Naive thymus-derived CD8-positive, alpha-beta T cell (primary cell): ENCODE data around the gene BTN3A1. TPM values are rescaled to one million over a fixed set of nuclear protein-coding genes. Genes with fewer than 3 reads are reported as not detected.

ENCODE experiments used
- ATAC-seq, 2 donors: fragments of 150-1000 bp; cut with Tn5 transposase in 1 of 2; sonication (Bioruptor Pico), chemical (Tn5 transposase) in 1 of 2; 1 replicate in 1 of 2; 2 replicates in 1 of 2; pipeline ENCODE4 v1.10.0; 2021; ENCODE audit warnings: mild to moderate bottlenecking in 2 of 2, moderate library complexity in 2 of 2
- POLR2A ChIA-PET: fragments of 350-600 bp; sonication (Branson Sonifier 250); formaldehyde crosslinking; loops from one replicate; lab custom pipeline; 2021; ENCODE audit warnings: antibody characterized with exemption; lab: Charles Lee
- DNase-seq, 10 donors: peaks; one replicate each; pipeline versions ENCODE4 v3.0.0 to v3.0.0-alpha.2; 2020 to 2022
- H3K27ac Mint-ChIP-seq, 10 donors: one replicate each; pipeline ENCODE4 v1.8.0; 2020 to 2022; ENCODE audit warnings: mild to moderate bottlenecking in 10 of 10, mixed read lengths in 10 of 10, moderate library complexity in 4 of 10, inconsistent platforms in 1 of 10
- H3K27me3 Mint-ChIP-seq, 5 donors: one replicate each; pipeline ENCODE4 v1.8.0; 2021 to 2022; ENCODE audit warnings: mixed read lengths in 5 of 5
- H3K36me3 Mint-ChIP-seq, 3 donors: one replicate each; pipeline ENCODE4 v1.8.0; 2020 to 2022; ENCODE audit warnings: mixed read lengths in 3 of 3, mild to moderate bottlenecking in 2 of 3, inconsistent platforms in 1 of 3
- H3K4me1 Mint-ChIP-seq, 4 donors: one replicate each; pipeline ENCODE4 v1.8.0; 2021 to 2022; ENCODE audit warnings: mixed read lengths in 4 of 4
- H3K4me3 Mint-ChIP-seq, 10 donors: one replicate each; pipeline ENCODE4 v1.8.0; 2020 to 2022; ENCODE audit warnings: mild to moderate bottlenecking in 10 of 10, mixed read lengths in 10 of 10, moderate library complexity in 6 of 10, inconsistent platforms in 1 of 10
- H3K9me3 Mint-ChIP-seq, 9 donors: one replicate each; pipeline ENCODE4 v1.8.0; 2020 to 2022; ENCODE audit warnings: mixed read lengths in 9 of 9, mild to moderate bottlenecking in 3 of 9, inconsistent platforms in 1 of 9, moderate library complexity in 1 of 9
- polyA plus RNA-seq, 3 donors: library from polyadenylated mRNA; unstranded; fragments of 300-500 nt; fragmentation: Illumina TruSeq; gene quantifications; one replicate each; pipeline ENCODE4 v1.2.3, GENCODE V29; 2021
- total RNA-seq, 8 experiments: library from RNA in 2 of 8; stranded (reverse) in 2 of 8; gene quantifications; one replicate each; pipeline ENCODE4 v1.2.3 and lab custom pipeline; 2021 to 2026

The BTN3A1 gene
- total and polyA plus RNA-seq, 5 experiments from 2014 or later, result 39.8 to 250 (median 63.0) TPM

GRCh38 chr6:26400626-26401025 lies 1.4 kb upstream of the BTN3A1 start:
- no peaks in the 10 kb centered on the region for H3K27me3 Mint-ChIP-seq
- H3K4me1 Mint-ChIP-seq, result peaks cover 21 to 47% (median 40%) of the 10 kb centered on the region in 4 donors
- H3K36me3 Mint-ChIP-seq, result peaks cover 9 to 12% (median 10%) of the 10 kb centered on the region in 3 donors
- ATAC-seq, result no peak
- H3K27ac Mint-ChIP-seq, result peak overlapping the region; percentile 78 to 100 (median 99)
- no peaks in the 10 kb centered on the region for H3K9me3 Mint-ChIP-seq
- DNase-seq, result no peak
- POLR2A ChIA-PET, result interaction anchor here (1.4 kb wide), 1 partner anchor 137 kb away, joined by 4 read pairs; no protein-coding TSS in a partner anchor
- H3K4me3 Mint-ChIP-seq, result peak overlapping the region; percentile 51 to 100 (median 98)

- H3K27ac Mint-ChIP-seq, result peak overlapping the region; percentile 98 to 100 (median 99)
- no peak for DNase-seq
- H3K4me3 Mint-ChIP-seq, result peak overlapping the region; percentile 93 to 100 (median 98)
- POLR2A ChIA-PET, result interaction anchor here (1.0 to 1.4 kb wide), 2 partner anchors 73 to 136 kb away, joined by 4 read pairs; no protein-coding TSS in a partner anchor
- H3K27me3 Mint-ChIP-seq, result no peaks in the 10 kb centered on the region
- peaks cover 23 to 53% (median 46%) of the 10 kb centered on the region in 4 donors for H3K4me1 Mint-ChIP-seq
- ATAC-seq, result peak; percentile 26 to 29
- H3K36me3 Mint-ChIP-seq, result peaks cover 9 to 21% (median 12%) of the 10 kb centered on the region in 3 donors
- no peaks in the 10 kb centered on the region for H3K9me3 Mint-ChIP-seq
Observed at GRCh38 chr6:26401389-26401986, 587 bp upstream of the BTN3A1 start.

GRCh38 chr6:26403893-26404292 lies 1.8 kb downstream of the BTN3A1 start:
- peaks cover 38 to 74% (median 64%) of the 10 kb centered on the region in 4 donors for H3K4me1 Mint-ChIP-seq

GRCh38 chr6:26404546-26404945 lies 2.5 kb downstream of the BTN3A1 start:
- Mint-ChIP-seq H3K4me1 (peaks cover 42 to 78% (median 67%) of the 10 kb centered on the region in 4 donors), H3K9me3 (no peaks in the 10 kb centered on the region), H3K27me3 (no peaks in the 10 kb centered on the region), H3K36me3 (peaks cover 16 to 48% (median 26%) of the 10 kb centered on the region in 3 donors), H3K27ac (peak overlapping the region; percentile 43 to 100 (median 82)), H3K4me3 (peak overlapping the region; percentile 93 to 100 (median 98))
- no peak for DNase-seq
- POLR2A ChIA-PET, result interaction anchor here (0.6 to 1.5 kb wide), 5 partner anchors 10 to 35 kb away, joined by 3 to 4 read pairs (median 3); no protein-coding TSS in a partner anchor
- no peak for ATAC-seq

More at GRCh38 chr6:26403893-26404292, 1.8 kb downstream of the BTN3A1 start:
- DNase-seq, result no peak
- Mint-ChIP-seq H3K27ac (peak overlapping the region in 9 of 10 donors; percentile 40 to 100 (median 83)), H3K4me3 (peak overlapping the region; percentile 93 to 100 (median 98)), H3K27me3 (no peaks in the 10 kb centered on the region), H3K36me3 (peaks cover 16 to 43% (median 26%) of the 10 kb centered on the region in 3 donors), H3K9me3 (no peaks in the 10 kb centered on the region)
- no peak for ATAC-seq
- POLR2A ChIA-PET, result interaction anchor here (0.9 to 1.4 kb wide), 2 partner anchors 9 to 10 kb away, joined by 3 read pairs; no protein-coding TSS in a partner anchor

DNA sequence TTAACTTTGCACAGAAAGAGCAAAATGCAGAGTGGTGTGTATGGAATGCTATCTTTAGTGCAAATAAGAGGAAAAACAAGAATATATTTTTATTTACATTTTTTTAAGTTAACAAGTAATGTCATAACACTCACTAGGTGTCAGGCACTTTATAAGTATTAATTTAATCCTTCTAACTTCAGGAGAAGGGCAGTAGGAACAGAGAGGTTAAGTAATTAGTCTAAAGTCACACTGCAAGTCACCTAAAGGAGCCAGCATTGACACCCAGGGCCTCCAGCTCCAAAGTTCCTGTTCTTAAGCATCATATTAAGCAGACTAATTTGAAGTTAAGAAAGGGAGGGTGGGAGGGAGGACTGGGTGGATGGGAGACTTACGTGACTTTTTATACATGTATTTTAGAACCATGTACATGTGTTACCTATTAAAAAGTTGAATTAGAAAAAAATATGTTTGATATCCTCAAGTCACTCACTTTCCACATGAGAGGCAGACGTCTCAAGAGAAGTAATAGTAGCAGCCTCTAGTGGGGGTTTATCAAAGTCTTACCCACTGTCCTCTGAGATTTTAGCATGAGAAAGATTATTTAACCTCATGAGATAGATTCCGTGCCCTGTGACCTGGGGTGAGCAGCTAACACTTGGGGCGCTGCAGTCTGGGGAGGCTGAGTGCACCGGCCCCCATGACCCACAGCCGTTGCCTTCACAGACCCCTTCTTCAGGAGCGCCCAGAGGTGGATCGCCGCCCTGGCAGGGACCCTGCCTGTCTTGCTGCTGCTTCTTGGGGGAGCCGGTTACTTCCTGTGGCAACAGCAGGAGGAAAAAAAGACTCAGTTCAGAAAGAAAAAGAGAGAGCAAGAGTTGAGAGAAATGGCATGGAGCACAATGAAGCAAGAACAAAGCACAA lies 7.0 kb downstream of the BTN3A1 start:
- Mint-ChIP-seq H3K9me3 (no peaks in the 10 kb centered on the region), H3K27ac (peak overlapping the region; percentile 17 to 93 (median 68)), H3K36me3 (peaks cover 14 to 91% (median 49%) of the 10 kb centered on the region in 3 donors), H3K4me1 (peaks cover 46 to 79% (median 53%) of the 10 kb centered on the region in 4 donors), H3K27me3 (no peaks in the 10 kb centered on the region), H3K4me3 (peak overlapping the region in 3 of 10 donors; percentile 4 to 39 (median 25))
- peak; percentile 57 to 67 for ATAC-seq
- POLR2A ChIA-PET, result interaction anchor here (0.7 kb wide), 1 partner anchor 10 kb away, joined by 4 read pairs; no protein-coding TSS in a partner anchor
- no peak for DNase-seq

GRCh38 chr6:26411751-26412150 lies 9.7 kb downstream of the BTN3A1 start:
- peaks cover 30 to 87% (median 49%) of the 10 kb centered on the region in 3 donors for H3K36me3 Mint-ChIP-seq
- DNase-seq (no peak), ATAC-seq (no peak)
- H3K9me3 Mint-ChIP-seq, result peaks cover 0 to 12% (median 0%) of the 10 kb centered on the region in 9 donors
- no peaks in the 10 kb centered on the region for H3K27me3 Mint-ChIP-seq
- H3K4me3 Mint-ChIP-seq, result no peak overlapping the region
- peaks cover 26 to 60% (median 37%) of the 10 kb centered on the region in 4 donors for H3K4me1 Mint-ChIP-seq
- POLR2A ChIA-PET, result interaction anchor here (0.9 kb wide), 1 partner anchor 28 kb away, joined by 3 read pairs; no protein-coding TSS in a partner anchor
- H3K27ac Mint-ChIP-seq, result peak overlapping the region in 9 of 10 donors; percentile 35 to 87 (median 80)

DNA sequence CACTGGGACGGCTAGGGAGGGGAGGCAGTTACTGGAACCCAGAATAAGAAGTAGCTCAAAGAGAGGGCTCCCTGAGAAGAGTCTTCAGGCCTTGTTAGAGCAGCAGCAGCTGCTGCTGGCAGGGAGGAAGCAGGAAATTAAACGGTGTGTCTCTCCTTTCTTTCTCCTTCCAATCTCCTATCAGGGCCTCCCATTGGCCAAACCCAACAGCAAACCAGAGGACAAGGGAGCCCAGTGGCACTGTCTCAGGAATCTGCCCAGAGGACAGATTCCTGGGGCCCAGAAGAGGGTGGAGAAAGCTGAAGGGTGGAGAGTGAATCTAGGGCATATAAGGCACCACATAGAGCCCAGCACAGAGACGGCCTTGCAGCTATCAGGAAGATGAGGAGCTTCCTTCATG lies 10.2 kb downstream of the BTN3A1 start:
- peaks cover 21 to 55% (median 32%) of the 10 kb centered on the region in 4 donors for H3K4me1 Mint-ChIP-seq
- DNase-seq (no peak), ATAC-seq (no peak)
- peak overlapping the region; percentile 35 to 86 (median 77) for H3K27ac Mint-ChIP-seq
- H3K27me3 Mint-ChIP-seq, result no peaks in the 10 kb centered on the region
- peaks cover 34 to 82% (median 47%) of the 10 kb centered on the region in 3 donors for H3K36me3 Mint-ChIP-seq
- peaks cover 0 to 16% (median 0%) of the 10 kb centered on the region in 9 donors for H3K9me3 Mint-ChIP-seq
- POLR2A ChIA-PET, result interaction anchor here (0.9 kb wide), 1 partner anchor 28 kb away, joined by 3 read pairs; no protein-coding TSS in a partner anchor
- H3K4me3 Mint-ChIP-seq, result peak overlapping the region in 1 of 10 donors; percentile 29

DNA sequence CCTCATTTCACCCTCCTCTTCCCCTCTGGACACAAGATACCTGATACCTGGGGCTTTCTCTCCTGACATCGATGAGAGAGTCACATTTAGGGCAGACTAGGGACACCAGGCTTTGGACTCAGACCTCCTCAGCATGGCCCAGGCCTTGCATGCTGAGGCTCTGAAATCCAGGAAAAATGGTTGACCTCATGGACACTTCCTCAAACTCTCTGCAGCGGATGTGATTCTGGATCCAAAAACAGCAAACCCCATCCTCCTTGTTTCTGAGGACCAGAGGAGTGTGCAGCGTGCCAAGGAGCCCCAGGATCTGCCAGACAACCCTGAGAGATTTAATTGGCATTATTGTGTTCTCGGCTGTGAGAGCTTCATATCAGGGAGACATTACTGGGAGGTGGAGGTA lies 10.9 kb downstream of the BTN3A1 start:
- Mint-ChIP-seq H3K36me3 (peaks cover 33 to 75% (median 46%) of the 10 kb centered on the region in 3 donors), H3K27ac (peak overlapping the region in 9 of 10 donors; percentile 0 to 80 (median 62)), H3K9me3 (peaks cover 0 to 21% (median 0%) of the 10 kb centered on the region in 9 donors), H3K4me3 (no peak overlapping the region), H3K27me3 (no peaks in the 10 kb centered on the region), H3K4me1 (peaks cover 14 to 48% (median 26%) of the 10 kb centered on the region in 4 donors)
- POLR2A ChIA-PET, result no interaction called here
- DNase-seq (no peak), ATAC-seq (no peak)

GRCh38 chr6:26414281-26414680 lies 12.2 kb downstream of the BTN3A1 start:
- H3K9me3 Mint-ChIP-seq, result peaks cover 0 to 30% (median 3%) of the 10 kb centered on the region in 9 donors
- ATAC-seq (no peak), DNase-seq (no peak)
- peaks cover 5 to 43% (median 22%) of the 10 kb centered on the region in 4 donors for H3K4me1 Mint-ChIP-seq
- H3K27ac Mint-ChIP-seq, result peak overlapping the region in 5 of 10 donors; percentile 11 to 67 (median 36)
- no peak overlapping the region for H3K4me3 Mint-ChIP-seq
- peaks cover 28 to 65% (median 48%) of the 10 kb centered on the region in 3 donors for H3K36me3 Mint-ChIP-seq
- no peaks in the 10 kb centered on the region for H3K27me3 Mint-ChIP-seq
- POLR2A ChIA-PET, result interaction anchor here (1.2 kb wide), 1 partner anchor 10 kb away, joined by 3 read pairs; no protein-coding TSS in a partner anchor

- Mint-ChIP-seq H3K4me1 (peaks cover 3 to 34% (median 16%) of the 10 kb centered on the region in 4 donors), H3K36me3 (peaks cover 28 to 57% (median 45%) of the 10 kb centered on the region in 3 donors), H3K27ac (peak overlapping the region in 5 of 10 donors; percentile 8 to 60 (median 57)), H3K27me3 (no peaks in the 10 kb centered on the region), H3K9me3 (peaks cover 0 to 30% (median 3%) of the 10 kb centered on the region in 9 donors), H3K4me3 (no peak overlapping the region)
- DNase-seq (no peak), ATAC-seq (no peak)
- POLR2A ChIA-PET, result no interaction called here
Observed at GRCh38 chr6:26415036-26415614, 13.1 kb downstream of the BTN3A1 start.

DNA sequence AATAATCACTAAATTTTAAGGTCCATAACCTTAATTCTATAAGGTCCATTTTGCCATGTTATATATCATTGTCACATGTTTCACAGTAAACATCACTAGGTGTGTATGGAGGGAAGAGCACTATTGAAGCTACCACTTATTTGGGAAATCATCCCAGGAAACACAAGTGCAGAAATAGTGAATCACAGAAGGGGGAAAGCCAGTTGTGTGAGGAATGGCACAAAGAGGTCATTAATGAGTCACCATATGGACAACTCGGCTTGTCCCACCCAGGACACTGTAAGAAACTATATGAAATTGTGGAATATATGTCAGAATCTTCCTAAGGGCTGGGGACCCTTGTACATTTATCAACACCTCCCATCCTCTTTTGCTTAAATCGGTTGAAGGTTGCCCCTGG lies 13.7 kb downstream of the BTN3A1 start:
- peaks cover 0 to 30% (median 3%) of the 10 kb centered on the region in 9 donors for H3K9me3 Mint-ChIP-seq
- ATAC-seq, result no peak
- POLR2A ChIA-PET, result no interaction called here
- peaks cover 3 to 28% (median 13%) of the 10 kb centered on the region in 4 donors for H3K4me1 Mint-ChIP-seq
- no peak for DNase-seq
- peaks cover 28 to 50% (median 43%) of the 10 kb centered on the region in 3 donors for H3K36me3 Mint-ChIP-seq
- H3K27me3 Mint-ChIP-seq, result no peaks in the 10 kb centered on the region
- H3K27ac Mint-ChIP-seq, result peak overlapping the region in 5 of 10 donors; percentile 8 to 60 (median 57)
- no peak overlapping the region for H3K4me3 Mint-ChIP-seq
